ENCODE measurements around the gene CRYGS. TPM values are rescaled to one million over a fixed set of nuclear protein-coding genes. Genes with fewer than 3 reads are reported as not detected.
"Not testable (repeated sequence)": the region's sequence is repeated elsewhere in the genome, so short reads cannot be mapped to it uniquely, and the experiment has no call there.

The CRYGS gene
- total RNA-seq (2014; rRNA removed; shearing (Covaris generic)): 0.28 and 0.86 TPM in 2 replicates

GRCh38 chr3:186544281-186544680 lies at the start of gene CRYGS:
Gene CRYGS, minus strand, starts transcription at chr3:186544380. Its CDS starts 54 bp downstream, at chr3:186544326.
- DNase-seq (ENCODE audit: low spot score): no peak

- DNase-seq (ENCODE audit: low spot score): no peak
Measured at GRCh38 chr3:186593862-186594261, 49.7 kb upstream of the CRYGS start.

- DNase-seq (ENCODE audit: low spot score): no peak
Measured at GRCh38 chr3:186592682-186593081, 48.5 kb upstream of the CRYGS start.

- no peak for DNase-seq (ENCODE audit: low spot score)
Measured at GRCh38 chr3:186590580-186591295, 46.6 kb upstream of the CRYGS start.

- peak; percentile 58 for DNase-seq (ENCODE audit: low spot score)
Measured at GRCh38 chr3:186589856-186590579, 45.8 kb upstream of the CRYGS start.

GRCh38 chr3:186589121-186589520 lies 44.9 kb upstream of the CRYGS start:
- peak; percentile 50 for DNase-seq (ENCODE audit: low spot score)

- peak; percentile 17 for DNase-seq (ENCODE audit: low spot score)
Measured at GRCh38 chr3:186588632-186589031, 44.5 kb upstream of the CRYGS start.

GRCh38 chr3:186587183-186587582 lies 43.0 kb upstream of the CRYGS start:
- DNase-seq (ENCODE audit: low spot score): no peak

GRCh38 chr3:186586245-186586644 lies 42.1 kb upstream of the CRYGS start:
- DNase-seq (ENCODE audit: low spot score): not testable (repeated sequence)

GRCh38 chr3:186583831-186584230 lies 39.7 kb upstream of the CRYGS start:
- DNase-seq (ENCODE audit: low spot score): no peak

GRCh38 chr3:186582541-186582940 lies 38.4 kb upstream of the CRYGS start:
- no peak for DNase-seq (ENCODE audit: low spot score)

- no peak for DNase-seq (ENCODE audit: low spot score)
Measured at GRCh38 chr3:186580785-186581184, 36.6 kb upstream of the CRYGS start.

- no peak for DNase-seq (ENCODE audit: low spot score)
Measured at GRCh38 chr3:186577521-186577920, 33.3 kb upstream of the CRYGS start.

- no peak for DNase-seq (ENCODE audit: low spot score)
Measured at GRCh38 chr3:186571644-186572013, 27.4 kb upstream of the CRYGS start.

- DNase-seq (ENCODE audit: low spot score): no peak
Measured at GRCh38 chr3:186570941-186571643, 26.9 kb upstream of the CRYGS start.

- DNase-seq (ENCODE audit: low spot score): peak; percentile 99
Measured at GRCh38 chr3:186570096-186570940, 26.1 kb upstream of the CRYGS start, which contains the start of gene DNAJB11. Gene DNAJB11, plus strand, starts transcription at chr3:186570720. Its CDS starts 178 bp downstream, at chr3:186570898.

- DNase-seq (ENCODE audit: low spot score): no peak
Measured at GRCh38 chr3:186569779-186570095, 25.6 kb upstream of the CRYGS start.

- peak; percentile 7 for DNase-seq (ENCODE audit: low spot score)
Measured at GRCh38 chr3:186569361-186569760, 25.2 kb upstream of the CRYGS start.

GRCh38 chr3:186567072-186567921 lies 23.1 kb upstream of the CRYGS start, which contains the start of gene TBCCD1:
Gene TBCCD1, minus strand, starts transcription at chr3:186567339. Its CDS starts 3,010 bp downstream, at chr3:186564329.
- DNase-seq (ENCODE audit: low spot score): peak; percentile 94

- DNase-seq (ENCODE audit: low spot score): no peak
Measured at GRCh38 chr3:186566772-186567071, 22.5 kb upstream of the CRYGS start.

- DNase-seq (ENCODE audit: low spot score): no peak
Measured at GRCh38 chr3:186564586-186564985, 20.4 kb upstream of the CRYGS start.

Measured in HT-29 (cell line).